Neural cell (in vitro differentiated cells): ENCODE results near the gene PPCDC. TPM values are rescaled to one million over a fixed set of nuclear protein-coding genes. Genes with fewer than 3 reads are reported as not detected.

Experiments
- H2AFZ ChIP-seq: fragments of 200-600, 300-800 bp; sonication (generic), shearing (Covaris generic); 2 replicates; pipeline ENCODE4 v1.6.0; 2014; ENCODE audit warnings: low read depth, mild to moderate bottlenecking, antibody characterized with exemption, low read length, moderate library complexity
- H3F3A ChIP-seq: fragments of 200-600 bp; shearing (Covaris generic); 2 replicates; pipeline ENCODE4 v1.6.1; 2016; ENCODE audit warnings: mild to moderate bottlenecking, moderate library complexity, mixed read lengths, antibody characterized with exemption, low read length; ENCODE audit not compliant: insufficient read depth, poor library complexity, severe bottlenecking
- H3K27ac ChIP-seq: fragments of 200-600, 300-800 bp; sonication (generic), shearing (Covaris generic); 2 replicates; pipeline ENCODE4 v1.5.1; 2014; ENCODE audit warnings: mild to moderate bottlenecking, low read length, moderate library complexity
- H3K27me3 ChIP-seq: fragments of 300-800, 200-600 bp; sonication (generic), shearing (Covaris generic); 2 replicates; pipeline ENCODE4 v1.6.0; 2014; ENCODE audit warnings: mild to moderate bottlenecking, low read depth, low read length, moderate library complexity; ENCODE audit not compliant: insufficient read depth
- H3K36me3 ChIP-seq: fragments of 300-800, 200-600 bp; sonication (generic), shearing (Covaris generic); 2 replicates; pipeline ENCODE4 v1.5.1; 2014; ENCODE audit warnings: mild to moderate bottlenecking, antibody characterized with exemption, low read length, moderate library complexity; ENCODE audit not compliant: insufficient read depth
- H3K4me2 ChIP-seq: fragments of 300-800, 200-600 bp; sonication (generic), shearing (Covaris generic); 2 replicates; pipeline ENCODE4 v1.6.0; 2014; ENCODE audit warnings: mild to moderate bottlenecking, low read length
- H3K4me3 ChIP-seq: fragments of 300-800, 200-600 bp; sonication (generic), shearing (Covaris generic); 2 replicates; pipeline ENCODE4 v1.5.1; 2014; ENCODE audit warnings: mild to moderate bottlenecking, low read length, moderate library complexity
- H3K79me2 ChIP-seq: fragments of 200-600 bp; shearing (Covaris generic); replicated peaks from 2 replicates; pipeline ENCODE4 v1.6.0; 2014; ENCODE audit warnings: mild to moderate bottlenecking, low read length, moderate library complexity; ENCODE audit not compliant: insufficient read depth
- H3K9ac ChIP-seq: fragments of 300-800, 200-600 bp; sonication (generic), shearing (Covaris generic); 2 replicates; pipeline ENCODE4 v1.6.1; 2016; ENCODE audit warnings: mild to moderate bottlenecking, low read length, mixed read lengths
- H3K9me2 ChIP-seq: fragments of 200-600 bp; shearing (Covaris generic); 2 replicates; pipeline ENCODE4 v1.6.1; 2016; ENCODE audit warnings: mild to moderate bottlenecking, low read length, mixed read lengths; ENCODE audit not compliant: insufficient read depth
- H3K9me3 ChIP-seq: fragments of 200-600, 300-800 bp; sonication (generic), shearing (Covaris generic); 2 replicates; pipeline ENCODE4 v1.6.1; 2016; ENCODE audit warnings: mild to moderate bottlenecking, mixed run types, low read length, moderate library complexity, mixed read lengths
- H4K20me1 ChIP-seq: fragments of 200-600 bp; shearing (Covaris generic); 2 replicates; pipeline ENCODE4 v1.6.1; 2016; ENCODE audit warnings: mild to moderate bottlenecking, mixed run types; ENCODE audit not compliant: insufficient read depth
- EP300 ChIP-seq: fragments of 450-650 bp; conservative IDR thresholded peaks from 2 replicates; pipeline ENCODE4 v1.6.1; 2014; ENCODE audit warnings: antibody characterized with exemption, mild to moderate bottlenecking, moderate library complexity; ENCODE audit not compliant: poor library complexity, severe bottlenecking
- EZH2 ChIP-seq: fragments of 200-600, 300-800 bp; shearing (Covaris generic), sonication (generic); IDR thresholded peaks from 2 replicates; pipeline ENCODE4 v1.6.1; 2014; ENCODE audit warnings: antibody characterized with exemption, low read length, borderline replicate concordance, mild to moderate bottlenecking; ENCODE audit not compliant: insufficient read depth, poor library complexity, severe bottlenecking
- MXI1 ChIP-seq: fragments of 450-650 bp; conservative IDR thresholded peaks from 2 replicates; pipeline ENCODE4 v1.6.1; 2014; ENCODE audit warnings: antibody characterized with exemption, mild to moderate bottlenecking; ENCODE audit not compliant: poor library complexity, severe bottlenecking
- POLR2AphosphoS5 ChIP-seq: IDR thresholded peaks from 2 replicates; pipeline ENCODE4 v1.6.1; 2012
- RAD21 ChIP-seq: fragments of 450-650 bp; conservative IDR thresholded peaks from 2 replicates; pipeline ENCODE4 v1.6.1; 2014; ENCODE audit warnings: antibody characterized with exemption, mild to moderate bottlenecking, moderate library complexity
- REST ChIP-seq: IDR thresholded peaks from 2 replicates; pipeline ENCODE4 v1.6.1; 2012; ENCODE audit warnings: borderline replicate concordance
- SMC3 ChIP-seq: fragments of 450-650 bp; conservative IDR thresholded peaks from 2 replicates; pipeline ENCODE4 v1.6.1; 2014; ENCODE audit warnings: antibody characterized with exemption, mild to moderate bottlenecking, moderate library complexity; ENCODE audit not compliant: poor library complexity
- TAF1 ChIP-seq: IDR thresholded peaks from 2 replicates; pipeline ENCODE4 v1.6.1; 2012; ENCODE audit warnings: low read depth
- polyA plus RNA-seq: library from polyadenylated mRNA; depleted of rRNA; stranded (reverse); fragments of >200 nt; gene quantifications from 2 replicates; pipeline ENCODE4 v1.2.3, GENCODE V29; 2014
- TF ChIP-seq, protein P1 (sequence below): fragments of 450-650 bp; IDR thresholded peaks from 2 replicates; pipeline ENCODE4 v1.5.1; 2014; ENCODE audit warnings: antibody characterized with exemption, mild to moderate bottlenecking, moderate library complexity; ENCODE audit not compliant: poor library complexity, severe bottlenecking

The PPCDC gene
- polyA plus RNA-seq, 1 donor from 2014 or later = 13.6 TPM

GRCh38 chr15:74977599-74977998, 45.8 kb upstream of the PPCDC start:
- H3F3A ChIP-seq = no peaks in the 10 kb centered on the region
- no peak overlapping the region for H2AFZ ChIP-seq
- no peak overlapping the region for H3K27ac ChIP-seq
- no peak overlapping the region for H3K9ac ChIP-seq
- no peaks in the 10 kb centered on the region for H3K79me2 ChIP-seq
- no peaks in the 10 kb centered on the region for H3K9me3 ChIP-seq
- no peaks in the 10 kb centered on the region for H3K9me2 ChIP-seq
- no peaks in the 10 kb centered on the region for H3K27me3 ChIP-seq
- no peak overlapping the region for H3K4me2 ChIP-seq
- H3K36me3 ChIP-seq = no peaks in the 10 kb centered on the region
- TF ChIP-seq REST = no peak
- TF ChIP-seq RAD21 = no peak
- TF ChIP-seq SMC3 = no peak
- no peak for TF ChIP-seq EP300
- TF ChIP-seq POLR2AphosphoS5 = no peak
- TF ChIP-seq, protein P1, sequence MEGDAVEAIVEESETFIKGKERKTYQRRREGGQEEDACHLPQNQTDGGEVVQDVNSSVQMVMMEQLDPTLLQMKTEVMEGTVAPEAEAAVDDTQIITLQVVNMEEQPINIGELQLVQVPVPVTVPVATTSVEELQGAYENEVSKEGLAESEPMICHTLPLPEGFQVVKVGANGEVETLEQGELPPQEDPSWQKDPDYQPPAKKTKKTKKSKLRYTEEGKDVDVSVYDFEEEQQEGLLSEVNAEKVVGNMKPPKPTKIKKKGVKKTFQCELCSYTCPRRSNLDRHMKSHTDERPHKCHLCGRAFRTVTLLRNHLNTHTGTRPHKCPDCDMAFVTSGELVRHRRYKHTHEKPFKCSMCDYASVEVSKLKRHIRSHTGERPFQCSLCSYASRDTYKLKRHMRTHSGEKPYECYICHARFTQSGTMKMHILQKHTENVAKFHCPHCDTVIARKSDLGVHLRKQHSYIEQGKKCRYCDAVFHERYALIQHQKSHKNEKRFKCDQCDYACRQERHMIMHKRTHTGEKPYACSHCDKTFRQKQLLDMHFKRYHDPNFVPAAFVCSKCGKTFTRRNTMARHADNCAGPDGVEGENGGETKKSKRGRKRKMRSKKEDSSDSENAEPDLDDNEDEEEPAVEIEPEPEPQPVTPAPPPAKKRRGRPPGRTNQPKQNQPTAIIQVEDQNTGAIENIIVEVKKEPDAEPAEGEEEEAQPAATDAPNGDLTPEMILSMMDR = no peak
- TF ChIP-seq MXI1 = no peak
- TF ChIP-seq EZH2 = no peak
- no peak for TF ChIP-seq TAF1
- no peaks in the 10 kb centered on the region for H4K20me1 ChIP-seq
- H3K4me3 ChIP-seq = no peak overlapping the region

DNA sequence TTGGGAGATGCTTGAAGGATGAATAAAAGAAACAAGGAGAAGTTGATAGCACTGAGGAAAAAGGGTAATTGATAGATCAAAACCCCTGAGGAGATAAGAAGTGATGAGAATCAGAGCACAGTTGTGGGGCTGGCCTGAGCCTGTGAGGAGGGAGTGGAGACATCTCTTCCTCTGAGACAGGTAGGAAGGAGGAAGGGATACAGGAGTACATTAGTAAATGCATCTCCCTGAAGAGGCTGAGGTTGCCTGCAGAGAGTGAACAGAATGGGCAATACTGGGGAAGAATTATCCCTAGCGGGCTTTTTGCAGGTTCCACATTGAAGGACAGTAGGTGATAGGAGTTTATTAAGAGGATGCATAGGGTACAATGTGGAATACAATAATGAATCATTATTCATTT, 45.3 kb upstream of the PPCDC start:
- Histone ChIP-seq H3K36me3 (no peaks in the 10 kb centered on the region), H3K4me2 (no peak overlapping the region), H3K9me2 (no peaks in the 10 kb centered on the region), H3K4me3 (no peak overlapping the region), H3K79me2 (no peaks in the 10 kb centered on the region), H3K9ac (no peak overlapping the region), H3K27me3 (no peaks in the 10 kb centered on the region), H3K9me3 (no peaks in the 10 kb centered on the region), H4K20me1 (no peaks in the 10 kb centered on the region), H3F3A (no peaks in the 10 kb centered on the region), H2AFZ (no peak overlapping the region), H3K27ac (no peak overlapping the region)
- TF ChIP-seq MXI1 = no peak
- TF ChIP-seq EP300 = no peak
- no peak for TF ChIP-seq EZH2
- no peak for TF ChIP-seq SMC3
- TF ChIP-seq, protein P1 = no peak
- TF ChIP-seq RAD21 = no peak
- no peak for TF ChIP-seq POLR2AphosphoS5
- no peak for TF ChIP-seq TAF1
- no peak for TF ChIP-seq REST
